ENCODE data around the gene PLAAT2.
"Not testable (repeated sequence)": the region's sequence is repeated elsewhere in the genome, so short reads cannot be mapped to it uniquely, and the experiment has no call there.

Gene PLAAT2

GRCh38 chr11:63547061-63547460 lies 16.1 kb downstream of the PLAAT2 start:
- DNase-seq: no peak

GRCh38 chr11:63543711-63544110 lies 19.5 kb downstream of the PLAAT2 start:
- no peak for DNase-seq

DNA sequence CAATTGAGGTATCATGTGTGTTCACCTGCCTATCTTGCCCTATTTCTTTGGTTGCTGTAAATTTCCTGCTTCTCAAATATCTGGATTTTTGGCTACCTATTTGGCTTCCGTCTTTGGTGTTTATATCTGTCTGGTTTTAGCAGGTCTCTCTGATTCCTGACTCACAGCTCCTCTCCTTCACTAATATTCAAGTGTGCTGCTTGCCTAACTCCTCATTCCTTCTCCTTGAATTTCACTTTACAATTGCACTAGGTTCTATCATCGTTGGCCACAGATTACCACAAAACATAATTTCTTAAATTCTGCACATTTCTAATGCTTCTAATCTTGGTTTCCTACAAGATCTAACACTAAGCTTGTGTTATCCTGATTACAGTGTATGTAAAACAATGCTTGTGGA lies 20.7 kb downstream of the PLAAT2 start:
- DNase-seq: not testable (repeated sequence)

DNA sequence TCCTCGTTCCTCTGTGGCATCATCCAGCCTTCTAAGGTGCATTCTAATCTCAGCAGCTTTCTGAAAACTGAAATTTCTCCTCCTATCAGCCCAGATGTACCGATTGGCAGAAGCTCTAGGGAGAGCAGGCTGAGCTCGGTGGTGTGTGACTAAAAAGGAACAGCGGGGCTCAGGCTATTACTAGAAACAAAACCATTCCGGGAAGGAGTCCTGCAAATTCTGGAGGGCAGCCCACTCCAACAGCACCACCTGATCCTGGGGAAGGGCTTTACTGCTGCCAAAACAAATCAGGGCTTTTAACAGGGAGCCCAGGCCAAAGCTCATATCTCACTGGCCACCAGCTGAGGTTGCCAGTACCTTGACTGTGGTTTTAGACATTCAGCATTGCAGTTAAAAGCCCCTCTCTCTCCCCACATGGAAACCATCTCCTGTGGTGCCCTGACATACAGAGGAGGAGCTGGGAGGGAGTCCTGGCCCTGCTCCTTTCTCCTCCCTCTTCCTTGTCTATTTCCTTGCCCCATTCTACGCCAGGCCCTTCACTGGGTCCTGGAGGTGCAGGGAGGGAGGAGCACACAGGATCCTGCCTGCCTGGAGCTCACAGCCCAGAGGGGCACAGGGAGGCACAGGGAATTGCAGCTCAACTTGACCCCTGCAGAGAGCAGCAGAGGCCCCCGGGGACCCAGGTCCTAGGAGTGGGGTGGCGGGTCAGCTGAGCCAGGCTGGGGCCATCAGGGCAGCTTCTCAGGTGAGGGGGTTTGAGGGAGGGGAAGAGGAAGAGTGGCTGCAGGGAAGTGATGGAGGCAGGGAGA lies 25.7 kb downstream of the PLAAT2 start:
- peak; percentile 8 for DNase-seq

DNA sequence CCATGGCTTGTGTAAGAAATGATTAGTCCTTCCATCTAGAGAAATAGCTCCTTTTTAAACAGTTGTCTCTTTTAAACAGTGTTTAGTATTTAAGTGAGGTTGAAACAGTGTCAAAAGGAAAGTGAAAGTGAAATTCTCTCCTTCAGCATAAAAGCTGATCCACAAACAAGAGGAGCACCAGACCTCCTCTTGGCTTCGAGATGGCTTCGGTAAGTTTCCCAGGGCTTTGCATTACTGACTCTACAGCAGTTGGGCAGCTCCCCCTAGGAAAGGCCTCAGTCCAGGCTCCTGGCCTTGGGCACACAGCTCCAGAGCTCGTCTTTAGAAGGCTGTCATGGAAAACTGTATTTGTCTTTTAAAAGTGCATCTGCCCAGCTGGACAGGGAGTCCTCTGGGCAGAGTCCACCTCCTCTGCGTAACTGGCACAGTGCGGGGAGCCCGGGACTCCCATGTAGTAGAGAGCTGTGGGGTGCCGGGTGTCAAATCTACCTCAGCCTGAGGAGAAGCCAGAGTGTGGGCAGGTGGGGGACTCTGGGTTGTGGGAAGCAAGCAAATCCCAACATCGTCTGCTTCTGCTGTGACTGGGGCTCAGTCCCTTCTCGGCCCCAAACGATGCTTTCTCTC lies 26.4 kb downstream of the PLAAT2 start, which contains the start of gene PLAAT4:
PLAAT4 (plus strand) TSS at position 140 of the 624 bp plus-strand sequence; CDS start at position 201, 61 bp downstream.
- DNase-seq: peak; percentile 24

- peak; percentile 20 for DNase-seq
Measured at GRCh38 chr11:63535734-63536133, 27.4 kb downstream of the PLAAT2 start.

DNA sequence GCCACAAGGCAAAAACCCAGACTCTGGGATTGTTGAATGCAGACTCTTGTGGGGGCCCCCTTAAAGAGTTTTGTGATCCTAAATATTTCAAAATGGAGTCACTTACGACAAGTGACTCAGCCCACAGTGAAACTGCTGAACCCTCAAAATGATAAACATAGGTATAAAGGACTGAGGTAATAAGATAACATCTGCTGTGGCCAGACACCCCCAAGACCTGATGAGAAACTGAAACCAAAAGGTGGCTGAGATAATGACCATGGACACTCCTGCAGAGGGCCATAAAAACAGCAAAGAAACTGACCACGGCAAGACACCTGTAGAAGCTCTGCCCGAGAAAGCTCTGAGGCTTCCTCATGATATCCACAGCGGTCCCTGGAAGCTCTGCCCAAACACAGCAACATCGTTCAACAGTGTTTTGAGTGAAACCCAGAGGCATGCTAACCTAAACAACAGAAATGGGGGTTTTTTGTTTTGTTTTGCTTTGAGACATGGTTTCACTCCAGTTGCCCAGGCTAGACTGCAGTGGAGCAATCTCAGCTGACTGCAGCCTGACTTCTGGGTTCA lies 28.2 kb downstream of the PLAAT2 start:
- DNase-seq: no peak

- no peak for DNase-seq
Measured at GRCh38 chr11:63534076-63534475, 29.1 kb downstream of the PLAAT2 start.

GRCh38 chr11:63532799-63533475 lies 30.2 kb downstream of the PLAAT2 start:
- DNase-seq: no peak

DNA sequence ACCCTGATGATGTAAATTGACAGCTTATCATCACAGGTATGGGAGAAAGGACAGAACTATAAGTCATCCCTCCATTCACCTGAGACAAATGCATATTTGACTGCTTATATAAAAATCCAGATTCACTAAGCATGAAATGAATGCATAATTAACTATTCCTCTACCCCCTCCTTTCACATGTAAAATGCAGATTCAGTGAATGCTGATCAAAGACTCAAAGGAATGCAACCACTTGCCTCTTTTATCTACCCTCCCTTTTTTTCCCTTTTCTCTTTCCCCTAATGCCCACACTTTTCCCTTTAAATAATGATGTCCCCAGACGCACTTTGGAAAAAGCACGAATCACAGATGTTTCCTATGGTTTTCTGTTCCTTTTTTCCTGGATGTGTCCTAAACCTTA lies 31.1 kb downstream of the PLAAT2 start:
- DNase-seq: no peak

GRCh38 chr11:63531074-63531792 lies 31.9 kb downstream of the PLAAT2 start:
- peak; percentile 44 for DNase-seq

- DNase-seq: no peak
Measured at GRCh38 chr11:63530021-63530420, 33.2 kb downstream of the PLAAT2 start.

GRCh38 chr11:63529373-63529772 lies 33.8 kb downstream of the PLAAT2 start:
- not testable (repeated sequence) for DNase-seq

GRCh38 chr11:63528729-63529278 lies 34.4 kb downstream of the PLAAT2 start:
- DNase-seq: not testable (repeated sequence)

GRCh38 chr11:63528156-63528555 lies 35.0 kb downstream of the PLAAT2 start:
- DNase-seq: not testable (repeated sequence)

- no peak for DNase-seq
Measured at GRCh38 chr11:63527667-63528066, 35.5 kb downstream of the PLAAT2 start.

DNA sequence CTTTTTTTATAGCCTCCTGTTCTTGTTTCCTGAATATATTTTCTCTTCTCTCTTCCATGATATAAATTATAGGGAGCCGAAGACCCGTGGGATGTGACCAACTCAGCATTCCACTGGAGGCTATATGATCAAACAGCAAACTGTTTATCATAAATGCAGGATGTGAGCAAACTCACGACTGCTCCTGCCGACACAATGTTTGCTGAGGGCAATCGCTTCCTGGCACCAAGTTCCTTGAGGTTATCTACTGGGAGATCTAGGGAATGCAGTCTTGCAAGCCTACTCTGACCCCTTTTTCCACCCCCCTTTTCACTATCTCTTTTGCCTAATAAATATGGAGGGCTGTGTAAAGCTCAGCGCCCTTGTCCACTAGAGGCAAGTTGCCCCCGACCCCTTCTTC lies 40.0 kb downstream of the PLAAT2 start:
- DNase-seq: no peak

- DNase-seq: no peak
Measured at GRCh38 chr11:63521896-63522295, 41.3 kb downstream of the PLAAT2 start.

- DNase-seq: no peak
Measured at GRCh38 chr11:63520606-63521170, 42.5 kb downstream of the PLAAT2 start.

- no peak for DNase-seq
Measured at GRCh38 chr11:63518548-63518947, 44.6 kb downstream of the PLAAT2 start.

DNA sequence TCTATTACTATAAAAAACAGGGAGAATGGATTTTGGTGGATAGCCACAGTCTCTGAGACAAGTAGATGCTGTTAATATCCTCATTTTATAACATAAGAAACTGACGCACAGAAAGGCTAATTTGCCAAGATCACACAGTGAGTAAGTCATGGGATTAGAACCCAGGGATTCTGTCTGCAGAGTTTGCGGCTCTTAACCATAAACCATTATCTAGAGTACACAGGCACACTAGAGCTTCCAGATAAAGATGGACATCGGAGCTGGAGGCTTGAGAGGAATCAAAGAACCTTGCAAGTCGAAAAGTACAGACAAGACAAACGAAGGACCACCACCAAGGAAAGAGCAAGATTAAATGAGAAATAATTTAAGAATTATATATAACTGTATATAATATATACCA lies 46.0 kb downstream of the PLAAT2 start:
- DNase-seq: no peak

DNA sequence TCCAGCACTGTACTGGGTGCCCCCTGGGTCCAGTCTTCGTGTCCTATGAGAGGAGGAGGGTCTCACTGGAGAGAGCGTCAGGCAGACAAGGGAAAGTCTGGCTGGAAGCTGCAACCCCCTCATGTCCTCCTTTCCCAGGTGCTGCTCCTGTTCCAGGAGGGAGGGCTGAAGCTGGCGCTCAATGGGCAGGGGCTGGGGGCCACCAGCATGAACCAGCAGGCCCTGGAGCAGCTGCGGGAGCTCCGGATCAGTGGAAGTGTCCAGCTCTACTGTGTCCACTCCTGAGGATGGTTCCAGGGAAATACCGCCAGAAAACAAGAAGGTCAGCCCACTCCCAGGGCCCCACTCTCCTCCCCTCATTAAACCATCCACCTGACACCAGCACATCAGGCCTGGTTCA lies 47.1 kb downstream of the PLAAT2 start:
- DNase-seq: no peak
